ENCODE data around the gene IFT172.

- TF ChIP-seq EZH2 (IDR thresholded peaks at IDR 0.05; ENCODE audit: borderline replicate concordance, insufficient read depth, low read depth, low read length, poor library complexity, severe bottlenecking) (no peak), CTCF (IDR thresholded peaks at IDR 0.05) (no peak)
Observed at GRCh38 chr2:27448381-27448780, 41.2 kb downstream of the IFT172 start.

All from B cell (primary cell).